ENCODE results near the gene ATP6V0E1.
"Not testable (repeated sequence)": the region's sequence is repeated elsewhere in the genome, so short reads cannot be mapped to it uniquely, and the experiment has no call there.

ATP6V0E1 gene

GRCh38 chr5:173039188-173039587 lies 55.6 kb downstream of the ATP6V0E1 start:
- DNase-seq (ENCODE audit: low spot score): no peak

GRCh38 chr5:173039964-173040363 lies 56.4 kb downstream of the ATP6V0E1 start:
- no peak for DNase-seq (ENCODE audit: low spot score)

- DNase-seq (ENCODE audit: low spot score): no peak
Observed at GRCh38 chr5:173041881-173042762, 58.6 kb downstream of the ATP6V0E1 start.

GRCh38 chr5:173042763-173043107 lies 59.2 kb downstream of the ATP6V0E1 start:
- DNase-seq (ENCODE audit: low spot score): no peak

GRCh38 chr5:173045474-173045873 lies 61.9 kb downstream of the ATP6V0E1 start:
- DNase-seq (ENCODE audit: low spot score): no peak

GRCh38 chr5:173047096-173047837 lies 63.7 kb downstream of the ATP6V0E1 start:
- not testable (repeated sequence) for DNase-seq (ENCODE audit: low spot score)

- DNase-seq (ENCODE audit: low spot score): no peak
Observed at GRCh38 chr5:173047838-173048105, 64.2 kb downstream of the ATP6V0E1 start.

GRCh38 chr5:173050791-173051190 lies 67.2 kb downstream of the ATP6V0E1 start:
- DNase-seq (ENCODE audit: low spot score): no peak

- no peak for DNase-seq (ENCODE audit: low spot score)
Observed at GRCh38 chr5:173051746-173052145, 68.2 kb downstream of the ATP6V0E1 start.

- no peak for DNase-seq (ENCODE audit: low spot score)
Observed at GRCh38 chr5:173053041-173053440, 69.5 kb downstream of the ATP6V0E1 start.

GRCh38 chr5:173055042-173055721 lies 71.6 kb downstream of the ATP6V0E1 start:
- DNase-seq (ENCODE audit: low spot score): no peak

GRCh38 chr5:173055722-173055982 lies 72.1 kb downstream of the ATP6V0E1 start:
- no peak for DNase-seq (ENCODE audit: low spot score)

GRCh38 chr5:173055983-173056782 lies 72.6 kb downstream of the ATP6V0E1 start, which contains the start of gene CREBRF:
CREBRF (plus strand) TSS chr5:173056352; CDS start chr5:173080776, 24,424 bp downstream.
- peak; percentile 95 for DNase-seq (ENCODE audit: low spot score)

- DNase-seq (ENCODE audit: low spot score): no peak
Observed at GRCh38 chr5:173056783-173057061, 73.2 kb downstream of the ATP6V0E1 start.

- DNase-seq (ENCODE audit: low spot score): peak; percentile 98
Observed at GRCh38 chr5:173057062-173057924, 73.7 kb downstream of the ATP6V0E1 start.

GRCh38 chr5:173062141-173062540 lies 78.6 kb downstream of the ATP6V0E1 start:
- DNase-seq (ENCODE audit: low spot score): no peak

GRCh38 chr5:173065155-173065554 lies 81.6 kb downstream of the ATP6V0E1 start:
- no peak for DNase-seq (ENCODE audit: low spot score)

GRCh38 chr5:173069671-173070070 lies 86.1 kb downstream of the ATP6V0E1 start:
- no peak for DNase-seq (ENCODE audit: low spot score)

GRCh38 chr5:173075137-173075843 lies 91.7 kb downstream of the ATP6V0E1 start:
- DNase-seq (ENCODE audit: low spot score): no peak

GRCh38 chr5:173075970-173076369 lies 92.4 kb downstream of the ATP6V0E1 start:
- no peak for DNase-seq (ENCODE audit: low spot score)

GRCh38 chr5:173076471-173076870 lies 92.9 kb downstream of the ATP6V0E1 start:
- DNase-seq (ENCODE audit: low spot score): not testable (repeated sequence)
